ENCODE measurements around the gene GSX2.

Gene GSX2

GRCh38 chr4:54095110-54095825 is 4.7 kb upstream of the GSX2 start:
- TF ChIP-seq CTCF (IDR thresholded peaks at IDR 0.05; ENCODE audit: insufficient read depth, low read depth, low read length, missing control alignments), result no peak
- DNase-seq (ENCODE audit: low read depth), result no peak
- no peak overlapping the region for H3K4me3 ChIP-seq (ENCODE audit: low read depth, low read length)

- no peak for TF ChIP-seq CTCF (IDR thresholded peaks at IDR 0.05; ENCODE audit: insufficient read depth, low read depth, low read length, missing control alignments)
- no peak overlapping the region for H3K4me3 ChIP-seq (ENCODE audit: low read depth, low read length)
- DNase-seq (ENCODE audit: low read depth), result no peak
Observed at GRCh38 chr4:54096295-54096962, 3.5 kb upstream of the GSX2 start.

GRCh38 chr4:54097152-54097551 is 2.8 kb upstream of the GSX2 start:
- no peak for TF ChIP-seq CTCF (IDR thresholded peaks at IDR 0.05; ENCODE audit: insufficient read depth, low read depth, low read length, missing control alignments)
- H3K4me3 ChIP-seq (ENCODE audit: low read depth, low read length), result no peak overlapping the region
- no peak for DNase-seq (ENCODE audit: low read depth)

GRCh38 chr4:54098375-54098774 is 1.6 kb upstream of the GSX2 start:
- H3K4me3 ChIP-seq (ENCODE audit: low read depth, low read length), result no peak overlapping the region
- no peak for TF ChIP-seq CTCF (IDR thresholded peaks at IDR 0.05; ENCODE audit: insufficient read depth, low read depth, low read length, missing control alignments)
- DNase-seq (ENCODE audit: low read depth), result no peak

GRCh38 chr4:54099287-54099747 is 646 bp upstream of the GSX2 start:
- no peak overlapping the region for H3K4me3 ChIP-seq (ENCODE audit: low read depth, low read length)
- no peak for TF ChIP-seq CTCF (IDR thresholded peaks at IDR 0.05; ENCODE audit: insufficient read depth, low read depth, low read length, missing control alignments)
- no peak for DNase-seq (ENCODE audit: low read depth)

- TF ChIP-seq CTCF (IDR thresholded peaks at IDR 0.05; ENCODE audit: insufficient read depth, low read depth, low read length, missing control alignments), result no peak
- H3K4me3 ChIP-seq (ENCODE audit: low read depth, low read length), result no peak overlapping the region
- DNase-seq (ENCODE audit: low read depth), result no peak
Observed at GRCh38 chr4:54100595-54101189, 729 bp downstream of the GSX2 start.

All from GM12865 (cell line).